Effector memory CD4-positive, alpha-beta T cell (primary cell): ENCODE measurements around the gene SLC7A7.

Source experiments
- DNase-seq, 3 donors: peaks; one replicate each; pipeline ENCODE4 v3.0.0-alpha.2; 2020
- H3K27ac ChIP-seq: 2 replicates; pipeline ENCODE4 v1.7.0; 2013; ENCODE audit warnings: mild to moderate bottlenecking, low read length, moderate library complexity; ENCODE audit not compliant: insufficient read depth, poor library complexity, severe bottlenecking
- H3K27me3 ChIP-seq: replicated peaks from 2 replicates; pipeline ENCODE4 v1.7.0; 2013; ENCODE audit warnings: mild to moderate bottlenecking, low read length; ENCODE audit not compliant: insufficient read depth, control insufficient read depth, poor library complexity, severe bottlenecking
- H3K36me3 ChIP-seq: 2 replicates; pipeline ENCODE4 v1.7.0; 2013; ENCODE audit warnings: mild to moderate bottlenecking, low read length, moderate library complexity; ENCODE audit not compliant: control insufficient read depth, insufficient read depth
- H3K4me1 ChIP-seq: 2 replicates; pipeline ENCODE4 v1.7.0; 2013; ENCODE audit warnings: low read length, mild to moderate bottlenecking; ENCODE audit not compliant: control insufficient read depth, insufficient read depth, poor library complexity, severe bottlenecking
- H3K4me3 ChIP-seq: 2 replicates; pipeline ENCODE4 v1.7.0; 2013; ENCODE audit warnings: low read length, low read depth, mild to moderate bottlenecking; ENCODE audit not compliant: insufficient read depth, poor library complexity, severe bottlenecking
- H3K9me3 ChIP-seq: 2 replicates; pipeline ENCODE4 v1.7.0; 2013; ENCODE audit warnings: mild to moderate bottlenecking, low read length, moderate library complexity; ENCODE audit not compliant: control insufficient read depth

Gene SLC7A7

DNA sequence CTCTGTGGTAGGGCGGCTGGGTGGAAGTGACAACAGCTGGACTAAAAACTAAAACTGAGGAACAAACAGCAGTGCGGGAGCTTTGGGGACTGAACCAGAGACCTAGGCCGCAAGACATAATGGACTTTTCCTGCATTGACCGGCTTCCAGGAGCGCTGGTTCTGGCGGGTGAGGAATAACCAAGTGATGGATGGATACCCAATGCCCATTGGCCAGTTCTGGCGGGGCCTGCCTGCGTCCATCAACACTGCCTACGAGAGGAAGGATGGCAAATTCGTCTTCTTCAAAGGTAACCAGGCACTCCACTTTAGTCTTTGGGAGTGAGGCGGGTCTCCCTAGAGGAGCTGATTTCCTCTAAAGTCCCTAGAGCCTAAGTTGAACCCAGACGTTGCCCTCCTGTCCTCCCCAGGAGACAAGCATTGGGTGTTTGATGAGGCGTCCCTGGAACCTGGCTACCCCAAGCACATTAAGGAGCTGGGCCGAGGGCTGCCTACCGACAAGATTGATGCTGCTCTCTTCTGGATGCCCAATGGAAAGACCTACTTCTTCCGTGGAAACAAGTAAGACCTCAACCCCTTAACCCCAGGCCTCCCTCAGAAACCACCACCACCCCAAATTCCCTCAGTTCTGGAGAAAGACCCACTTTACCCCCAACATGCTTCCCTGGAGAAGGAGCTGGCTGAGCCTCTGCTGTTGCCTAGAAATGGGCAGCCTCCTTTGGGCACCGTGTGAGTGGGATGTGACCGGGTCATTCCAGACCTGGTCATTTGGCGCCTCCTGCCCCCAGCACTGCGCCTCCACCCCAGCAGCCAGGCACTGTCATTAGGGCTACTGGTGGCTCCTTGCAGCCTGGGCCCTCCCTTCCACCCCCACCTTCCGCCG, 29.2 kb upstream of the SLC7A7 start:
- no peak for DNase-seq
- no peaks in the 10 kb centered on the region for H3K36me3 ChIP-seq

DNA sequence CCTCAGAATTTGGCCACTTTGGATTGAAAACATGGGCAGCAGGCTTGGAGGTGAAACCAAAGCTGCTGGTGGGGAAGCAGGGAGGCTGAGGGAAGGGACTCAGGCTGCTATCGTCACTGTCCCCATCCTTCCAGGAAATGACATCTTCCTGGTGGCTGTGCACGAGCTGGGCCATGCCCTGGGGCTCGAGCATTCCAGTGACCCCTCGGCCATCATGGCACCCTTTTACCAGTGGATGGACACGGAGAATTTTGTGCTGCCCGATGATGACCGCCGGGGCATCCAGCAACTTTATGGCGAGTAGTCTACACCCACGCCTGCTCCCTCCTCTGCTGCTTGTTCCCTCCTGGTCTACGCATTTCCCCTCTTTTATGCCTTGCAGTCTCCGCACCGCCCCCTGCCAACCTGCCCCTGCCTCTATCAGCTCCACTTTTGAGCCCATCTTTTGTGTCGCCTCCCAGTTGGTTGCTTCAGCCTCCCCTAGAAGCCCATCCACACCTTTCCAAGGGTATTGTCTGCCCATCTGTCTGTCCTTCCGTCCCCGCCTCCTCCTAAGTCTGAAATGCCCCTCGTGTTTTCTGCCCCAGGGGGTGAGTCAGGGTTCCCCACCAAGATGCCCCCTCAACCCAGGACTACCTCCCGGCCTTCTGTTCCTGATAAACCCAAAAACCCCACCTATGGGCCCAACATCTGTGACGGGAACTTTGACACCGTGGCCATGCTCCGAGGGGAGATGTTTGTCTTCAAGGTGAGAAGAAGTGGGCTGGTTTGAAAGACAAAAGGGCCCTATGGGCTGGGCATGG, 28.1 kb upstream of the SLC7A7 start:
- Histone ChIP-seq H3K27me3 (peaks cover 2% of the 10 kb centered on the region), H3K27ac (no peak overlapping the region), H3K4me1 (no peaks in the 10 kb centered on the region), H3K4me3 (no peak overlapping the region), H3K9me3 (no peaks in the 10 kb centered on the region), H3K36me3 (no peaks in the 10 kb centered on the region)
- no peak for DNase-seq

More for the DNA sequence above, 29.2 kb upstream of the SLC7A7 start:
- Histone ChIP-seq H3K27ac (no peak overlapping the region), H3K9me3 (no peaks in the 10 kb centered on the region), H3K4me3 (no peak overlapping the region), H3K4me1 (no peaks in the 10 kb centered on the region), H3K27me3 (no peaks in the 10 kb centered on the region)

DNA sequence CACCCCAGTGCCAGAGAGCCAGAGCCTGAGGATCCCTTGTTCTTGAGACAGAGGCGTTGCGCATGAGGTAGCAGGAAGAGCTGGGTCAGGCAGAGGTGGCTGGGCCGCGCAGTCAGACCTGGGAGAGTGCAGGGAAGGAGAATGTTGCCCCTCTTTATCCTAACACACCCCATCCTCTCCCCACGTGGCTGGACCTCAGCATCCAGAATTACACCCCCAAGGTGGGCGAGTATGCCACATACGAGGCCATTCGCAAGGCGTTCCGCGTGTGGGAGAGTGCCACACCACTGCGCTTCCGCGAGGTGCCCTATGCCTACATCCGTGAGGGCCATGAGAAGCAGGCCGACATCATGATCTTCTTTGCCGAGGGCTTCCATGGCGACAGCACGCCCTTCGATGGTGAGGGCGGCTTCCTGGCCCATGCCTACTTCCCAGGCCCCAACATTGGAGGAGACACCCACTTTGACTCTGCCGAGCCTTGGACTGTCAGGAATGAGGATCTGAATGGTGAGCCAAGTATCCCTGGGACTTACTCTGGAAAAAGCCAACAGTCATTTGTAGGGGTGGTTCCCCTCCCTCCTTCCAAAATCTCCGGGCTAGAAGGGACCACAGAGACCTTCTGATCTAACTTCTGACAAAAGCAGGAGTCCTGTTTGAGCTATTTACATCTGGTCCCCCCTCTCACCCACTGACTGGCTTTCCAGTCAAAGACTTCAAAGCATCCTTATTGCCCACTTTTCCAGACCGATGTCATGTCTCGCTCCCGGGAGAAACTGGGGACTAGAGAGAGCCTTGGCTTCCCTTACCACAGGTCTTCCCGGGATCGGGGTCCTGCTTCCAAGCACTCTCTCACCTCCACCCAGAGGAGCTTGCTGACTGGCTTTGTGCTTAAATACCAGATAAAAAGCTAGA, 27.2 kb upstream of the SLC7A7 start:
- Histone ChIP-seq H3K36me3 (no peaks in the 10 kb centered on the region), H3K4me1 (peaks cover 2% of the 10 kb centered on the region), H3K4me3 (no peak overlapping the region), H3K27me3 (peaks cover 11% of the 10 kb centered on the region), H3K9me3 (no peaks in the 10 kb centered on the region), H3K27ac (no peak overlapping the region)
- no peak for DNase-seq

DNA sequence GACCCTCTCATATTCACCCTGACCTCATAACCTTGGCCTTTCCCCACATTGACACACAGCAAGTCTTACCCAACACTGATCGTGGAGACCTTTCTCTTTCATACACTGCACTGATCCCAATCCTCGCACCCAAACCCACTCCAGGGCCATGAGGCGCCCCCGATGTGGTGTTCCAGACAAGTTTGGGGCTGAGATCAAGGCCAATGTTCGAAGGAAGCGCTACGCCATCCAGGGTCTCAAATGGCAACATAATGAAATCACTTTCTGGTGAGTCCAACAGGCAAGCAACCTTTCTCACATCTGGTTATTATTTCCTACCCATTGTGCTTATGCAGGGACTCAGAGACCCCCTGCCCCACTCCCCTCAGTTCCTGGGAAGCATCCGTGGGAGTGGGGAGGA, 26.5 kb upstream of the SLC7A7 start:
- H3K27ac ChIP-seq, result no peak overlapping the region
- no peak for DNase-seq
- H3K4me1 ChIP-seq, result peaks cover 6% of the 10 kb centered on the region
- H3K36me3 ChIP-seq, result no peaks in the 10 kb centered on the region
- no peak overlapping the region for H3K4me3 ChIP-seq
- peaks cover 18% of the 10 kb centered on the region for H3K27me3 ChIP-seq
- H3K9me3 ChIP-seq, result no peaks in the 10 kb centered on the region

DNA sequence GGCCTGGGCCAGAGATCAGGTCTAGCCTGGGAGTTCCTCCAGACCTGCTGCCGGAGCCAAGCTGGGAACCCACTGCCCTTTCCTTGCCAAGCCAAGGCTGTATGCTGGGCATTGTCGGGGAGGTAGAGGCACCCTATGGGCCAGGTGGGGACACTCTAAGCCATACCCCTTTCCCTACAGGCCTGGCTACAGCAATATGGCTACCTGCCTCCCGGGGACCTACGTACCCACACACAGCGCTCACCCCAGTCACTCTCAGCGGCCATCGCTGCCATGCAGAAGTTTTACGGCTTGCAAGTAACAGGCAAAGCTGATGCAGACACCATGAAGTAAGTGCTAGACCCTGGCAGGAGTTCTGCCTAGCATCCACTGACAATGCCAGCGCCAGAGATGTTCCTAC, 26.1 kb upstream of the SLC7A7 start:
- no peak overlapping the region for H3K27ac ChIP-seq
- peaks cover 6% of the 10 kb centered on the region for H3K4me1 ChIP-seq
- peaks cover 19% of the 10 kb centered on the region for H3K27me3 ChIP-seq
- H3K9me3 ChIP-seq, result no peaks in the 10 kb centered on the region
- H3K4me3 ChIP-seq, result no peak overlapping the region
- DNase-seq, result no peak
- H3K36me3 ChIP-seq, result no peaks in the 10 kb centered on the region

DNA sequence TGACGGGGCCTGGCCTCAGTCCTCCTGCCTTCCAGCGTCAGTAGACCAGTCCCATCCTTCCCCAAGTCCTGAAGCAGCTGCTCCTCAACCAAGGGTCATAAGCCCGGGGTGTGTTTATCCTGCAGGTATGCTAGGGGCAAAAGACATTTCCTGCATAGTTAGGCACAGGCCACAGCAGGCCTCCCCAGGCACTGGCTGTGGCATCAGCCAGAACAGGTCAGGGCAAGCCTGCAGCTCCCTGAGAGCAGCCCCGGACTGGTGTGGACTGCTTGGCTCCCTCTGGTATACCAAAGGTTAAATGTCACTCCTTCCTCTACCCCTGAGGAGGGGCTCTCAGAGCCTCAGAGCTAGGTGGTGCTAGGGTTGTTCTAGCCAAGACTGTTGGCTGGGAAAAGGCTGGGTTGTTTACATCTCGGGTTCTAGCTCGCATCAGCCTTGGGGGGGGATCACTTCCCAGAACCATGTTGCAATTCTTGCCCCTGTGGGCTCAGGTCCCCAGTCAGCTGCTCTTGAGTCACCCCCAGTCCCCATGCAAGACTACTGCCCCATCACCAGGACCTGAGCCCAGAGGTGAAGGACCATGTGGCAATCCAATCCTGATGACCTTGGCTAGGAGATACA, 24.0 kb upstream of the SLC7A7 start:
- Histone ChIP-seq H3K27me3 (peaks cover 19% of the 10 kb centered on the region), H3K36me3 (peaks cover 8% of the 10 kb centered on the region), H3K4me1 (peaks cover 6% of the 10 kb centered on the region), H3K27ac (no peak overlapping the region), H3K4me3 (no peak overlapping the region), H3K9me3 (no peaks in the 10 kb centered on the region)
- DNase-seq, result no peak

DNA sequence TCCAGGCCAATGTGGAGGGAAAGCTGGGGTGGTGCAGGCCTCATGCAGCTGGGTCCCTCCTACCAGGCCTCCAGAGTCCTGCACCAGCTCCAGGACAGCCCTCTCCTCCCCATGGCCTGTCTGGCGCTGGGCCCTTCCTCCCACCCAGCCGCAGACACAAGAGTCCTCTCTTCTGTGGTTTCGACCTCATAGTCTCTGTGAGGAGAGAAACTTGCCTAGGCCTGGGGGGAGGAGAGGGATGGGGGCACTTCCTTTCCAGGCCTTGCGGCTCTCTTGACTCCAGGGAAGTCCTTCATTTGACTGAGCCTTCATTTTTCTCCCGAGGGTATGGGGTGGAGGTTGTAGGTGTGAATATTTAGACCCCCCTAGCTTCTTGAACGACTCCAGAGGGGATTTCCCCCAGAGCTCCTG, 23.4 kb upstream of the SLC7A7 start:
- Histone ChIP-seq H3K9me3 (no peaks in the 10 kb centered on the region), H3K4me3 (no peak overlapping the region), H3K4me1 (peaks cover 6% of the 10 kb centered on the region), H3K36me3 (peaks cover 14% of the 10 kb centered on the region), H3K27ac (no peak overlapping the region), H3K27me3 (peaks cover 19% of the 10 kb centered on the region)
- no peak for DNase-seq

DNA sequence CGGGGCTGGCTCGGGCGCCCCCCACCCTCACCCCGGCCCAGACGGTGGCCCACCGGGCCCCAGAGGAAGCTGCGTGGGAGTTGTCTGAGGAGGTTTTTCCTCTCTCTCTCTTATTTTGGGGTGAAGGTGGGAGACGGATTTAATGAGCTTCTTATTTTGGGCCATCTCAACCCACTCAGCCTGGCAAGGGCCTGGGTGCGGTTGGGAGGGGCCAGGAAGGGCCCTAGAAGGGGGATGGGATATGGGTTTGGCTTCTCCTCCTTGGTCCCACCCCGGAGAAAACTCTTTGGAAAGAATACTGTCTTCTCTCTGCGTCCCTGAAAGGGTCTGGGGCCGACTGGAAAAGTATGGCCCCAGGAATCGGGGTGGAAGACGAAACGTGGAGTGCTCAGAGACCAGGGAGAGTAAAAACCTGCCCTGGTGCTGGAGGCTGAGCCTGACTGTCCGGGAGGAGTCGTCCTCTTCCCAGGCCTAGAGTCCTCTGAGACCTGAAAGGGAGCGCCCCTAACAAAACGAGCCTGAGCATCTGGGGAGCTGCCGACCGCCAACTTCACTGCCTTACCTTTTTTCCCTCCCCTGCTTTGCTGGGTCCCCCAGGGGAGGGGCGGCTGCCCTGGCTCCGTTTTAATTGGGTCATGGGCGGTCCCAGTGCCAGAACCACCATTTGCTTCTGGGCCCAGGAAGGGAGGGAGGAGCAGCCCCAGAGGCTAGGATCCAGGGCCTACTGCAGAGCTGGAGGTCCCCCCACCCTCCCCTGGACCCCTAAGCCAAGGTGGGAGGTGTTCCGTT, 22.7 kb upstream of the SLC7A7 start:
- Histone ChIP-seq H3K27ac (no peak overlapping the region), H3K4me1 (peaks cover 6% of the 10 kb centered on the region), H3K27me3 (peaks cover 19% of the 10 kb centered on the region), H3K4me3 (no peak overlapping the region), H3K9me3 (no peaks in the 10 kb centered on the region), H3K36me3 (peaks cover 14% of the 10 kb centered on the region)
- no peak for DNase-seq
